ENCODE results near the gene CYLD.

GRCh38 chr16:50774960-50775359 lies 33.1 kb downstream of the CYLD start:
- TF ChIP-seq CTCF (IDR thresholded peaks at IDR 0.05; ENCODE audit: borderline replicate concordance, extremely low read depth, low read length, poor library complexity, severe bottlenecking) (no peak), EZH2 (IDR thresholded peaks at IDR 0.05; ENCODE audit: borderline replicate concordance, low read depth, low read length, severe bottlenecking) (no peak)
